ENCODE data around the gene CNNM2. TPM values are rescaled to one million over a fixed set of nuclear protein-coding genes. Genes with fewer than 3 reads are reported as not detected.

Gene CNNM2
- total RNA-seq, 1 donor from 2014 or later: 33.0 TPM

- DNase-seq (ENCODE audit: low spot score): no peak
These were observed 154.8 kb downstream of the CNNM2 start for GRCh38 chr10:103072891-103073290.

DNA sequence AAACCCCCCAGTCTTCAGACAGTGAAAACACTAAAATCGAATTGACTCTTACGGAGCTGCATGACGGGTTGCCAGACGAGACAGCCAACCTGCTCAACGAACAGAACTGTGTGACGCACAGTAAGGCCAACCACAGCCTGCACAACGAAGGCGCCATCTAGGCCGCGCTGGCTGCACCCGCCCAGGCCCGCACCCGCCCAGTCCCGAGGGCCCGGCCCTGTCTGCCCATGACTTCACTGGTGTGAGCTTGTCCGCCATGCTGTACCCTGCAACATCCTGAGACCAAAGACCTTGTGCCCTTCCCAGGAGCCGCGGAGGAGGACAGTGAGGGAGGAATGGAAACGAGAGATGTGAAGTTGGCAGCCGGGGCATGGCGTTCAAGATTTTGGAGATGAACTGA lies 158.9 kb downstream of the CNNM2 start:
- no peak for DNase-seq (ENCODE audit: low spot score)

GRCh38 chr10:103077491-103078308 lies 159.6 kb downstream of the CNNM2 start:
- no peak for DNase-seq (ENCODE audit: low spot score)

DNA sequence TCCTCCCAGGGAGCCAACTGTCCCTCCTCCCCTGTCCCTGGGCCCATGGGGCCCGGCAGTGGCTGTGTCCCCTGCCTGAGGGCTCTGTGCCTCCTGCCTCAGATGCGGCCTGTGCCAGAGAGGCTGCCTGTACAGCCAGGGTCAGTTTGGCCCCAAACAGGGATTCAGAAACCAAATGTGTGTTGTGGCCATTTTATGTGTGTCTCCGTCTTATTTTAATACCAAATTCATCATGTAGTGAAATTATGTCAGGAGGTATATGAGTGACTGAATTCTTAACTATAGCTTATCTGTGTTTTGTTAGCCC lies 160.2 kb downstream of the CNNM2 start:
- no peak for DNase-seq (ENCODE audit: low spot score)

- no peak for DNase-seq (ENCODE audit: low spot score)
These were observed 160.6 kb downstream of the CNNM2 start for GRCh38 chr10:103078676-103079075.

DNA sequence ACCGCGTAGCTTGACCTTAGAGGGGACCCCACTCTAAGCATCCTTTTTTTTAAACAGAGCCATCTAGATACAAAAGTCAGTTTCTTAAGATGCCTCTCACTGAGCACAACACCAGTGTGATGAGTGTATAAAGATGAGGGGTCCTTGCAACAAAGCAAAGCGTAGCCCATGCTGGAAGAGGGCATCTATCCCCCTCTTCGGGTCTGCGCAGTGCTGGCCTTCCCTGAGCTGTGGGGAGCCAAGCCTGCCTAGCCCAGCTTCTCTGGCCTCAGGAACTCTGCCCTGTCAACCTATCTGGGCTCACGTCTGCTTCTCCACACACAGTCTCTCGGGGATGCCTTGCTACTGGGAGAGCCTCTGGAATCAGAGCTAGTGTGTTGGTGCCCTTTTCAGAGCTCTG lies 161.0 kb downstream of the CNNM2 start:
- DNase-seq (ENCODE audit: low spot score): no peak

- no peak for DNase-seq (ENCODE audit: low spot score)
These were observed 161.9 kb downstream of the CNNM2 start for GRCh38 chr10:103079946-103080345.

DNA sequence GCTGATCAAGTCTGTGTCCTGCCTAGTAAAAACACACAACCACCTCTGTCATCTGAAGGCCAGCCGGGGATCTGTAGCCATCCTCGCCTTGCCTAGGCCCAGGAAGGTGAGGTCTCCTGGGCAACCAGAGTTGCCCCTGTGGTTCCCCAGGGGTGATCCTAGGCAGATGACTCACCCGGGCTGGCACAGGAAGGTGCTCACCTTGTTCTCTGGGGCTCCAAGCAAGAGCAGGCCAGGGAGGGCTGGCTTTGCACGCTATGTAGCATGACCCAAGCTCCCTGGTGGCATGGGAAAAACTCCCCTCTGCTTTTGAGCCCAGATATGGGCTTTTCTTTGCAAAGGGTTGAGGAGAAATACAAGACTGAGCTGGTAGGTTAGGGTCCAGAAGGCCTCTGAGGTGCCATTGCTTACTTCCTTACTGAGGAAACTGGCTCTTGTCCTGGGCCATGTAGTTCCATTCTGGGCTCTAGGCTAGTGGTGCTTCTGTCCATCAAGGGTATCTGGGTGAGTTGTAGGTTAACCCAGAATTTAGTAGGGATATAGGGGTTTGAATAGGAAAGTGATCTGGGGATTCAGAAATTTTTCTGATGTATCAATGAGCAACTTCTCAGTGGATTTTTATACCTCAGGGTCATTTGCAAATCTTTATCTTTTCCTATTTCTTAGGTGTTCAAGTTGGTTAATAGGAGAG lies 162.9 kb downstream of the CNNM2 start:
- no peak for DNase-seq (ENCODE audit: low spot score)

DNA sequence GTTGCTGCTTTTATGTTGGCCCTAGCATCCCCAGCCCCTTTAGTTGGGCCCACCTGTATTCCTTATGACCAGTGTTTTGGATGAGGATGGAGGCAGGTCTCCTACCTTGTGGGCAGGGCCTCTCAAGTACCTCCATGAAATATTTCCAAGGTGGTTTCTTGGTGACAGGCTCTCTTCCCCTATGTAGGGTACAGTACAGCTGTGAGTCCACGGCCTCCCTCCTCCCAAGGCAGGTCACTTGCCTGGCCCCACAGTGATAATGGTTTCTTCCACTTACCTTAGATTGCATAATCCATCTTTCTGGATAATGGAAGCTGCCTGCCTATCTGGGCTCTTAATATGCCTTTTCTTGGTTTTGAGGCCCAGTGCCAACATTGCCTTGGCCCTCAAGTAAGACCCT lies 164.6 kb downstream of the CNNM2 start:
- no peak for DNase-seq (ENCODE audit: low spot score)

GRCh38 chr10:103083266-103083976 lies 165.3 kb downstream of the CNNM2 start:
- no peak for DNase-seq (ENCODE audit: low spot score)

GRCh38 chr10:103083977-103084320 lies 165.9 kb downstream of the CNNM2 start:
- DNase-seq (ENCODE audit: low spot score): no peak

GRCh38 chr10:103086261-103086660 lies 168.2 kb downstream of the CNNM2 start:
- DNase-seq (ENCODE audit: low spot score): no peak

DNA sequence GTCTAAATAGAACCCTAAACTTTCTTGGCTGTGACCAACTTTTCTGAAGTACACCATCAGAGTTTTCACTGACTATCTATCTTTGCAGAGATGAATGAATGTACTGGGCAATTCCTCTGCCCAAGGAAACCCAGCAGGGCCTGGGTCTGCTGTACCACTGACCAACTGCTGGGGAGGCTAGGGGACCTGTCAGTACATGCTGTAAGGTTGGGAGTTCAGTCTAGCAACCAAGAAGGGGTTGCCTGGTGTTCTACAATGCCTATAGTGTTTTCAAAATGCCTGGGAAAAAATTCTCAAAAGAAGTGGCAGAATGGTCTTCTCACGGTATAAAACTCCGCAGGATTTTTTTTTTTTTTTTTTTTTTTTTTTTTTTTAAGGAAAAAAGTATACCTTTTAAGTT lies 168.7 kb downstream of the CNNM2 start:
- no peak for DNase-seq (ENCODE audit: low spot score)

DNA sequence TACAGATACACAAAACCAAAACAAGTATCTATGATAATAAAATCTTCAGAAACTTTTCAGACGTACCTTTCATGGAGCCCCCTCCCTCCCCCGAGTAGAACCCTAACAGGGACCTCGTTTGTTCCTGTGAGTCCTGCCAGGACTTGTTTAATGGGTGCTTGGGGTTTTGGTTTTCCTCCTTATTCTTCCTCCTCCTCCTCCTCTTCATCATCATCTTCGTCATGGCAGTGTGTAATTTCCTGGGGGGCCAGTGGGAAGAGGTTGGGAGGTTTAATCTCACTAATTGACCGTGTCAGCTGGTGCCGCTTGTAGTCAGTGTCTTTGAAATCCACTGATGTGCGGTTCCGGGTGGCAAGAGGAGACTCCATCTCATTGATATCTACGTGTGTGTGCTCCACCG lies 171.4 kb downstream of the CNNM2 start:
- DNase-seq (ENCODE audit: low spot score): no peak

- no peak for DNase-seq (ENCODE audit: low spot score)
These were observed 172.8 kb downstream of the CNNM2 start for GRCh38 chr10:103090911-103091310.

GRCh38 chr10:103095005-103095404 lies 176.9 kb downstream of the CNNM2 start:
- DNase-seq (ENCODE audit: low spot score): no peak

DNA sequence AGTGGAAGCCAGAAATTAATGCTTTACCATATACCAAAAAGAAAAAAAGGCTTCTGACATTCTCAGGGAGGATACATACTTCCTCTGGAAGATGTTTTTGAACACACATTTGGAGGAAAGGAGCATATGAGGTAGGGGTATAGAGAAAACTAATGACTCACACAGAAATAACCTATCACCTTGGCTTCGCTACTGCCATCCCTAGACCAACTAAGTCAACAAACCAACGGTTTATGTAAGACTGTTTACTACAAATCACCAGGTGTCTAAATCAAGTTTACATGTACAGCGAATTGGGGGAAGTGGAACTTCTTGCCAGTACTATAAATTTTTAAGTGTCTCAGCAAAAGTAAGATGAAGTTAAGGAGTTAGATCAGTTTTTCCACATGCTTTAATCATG lies 178.0 kb downstream of the CNNM2 start:
- DNase-seq (ENCODE audit: low spot score): no peak

DNA sequence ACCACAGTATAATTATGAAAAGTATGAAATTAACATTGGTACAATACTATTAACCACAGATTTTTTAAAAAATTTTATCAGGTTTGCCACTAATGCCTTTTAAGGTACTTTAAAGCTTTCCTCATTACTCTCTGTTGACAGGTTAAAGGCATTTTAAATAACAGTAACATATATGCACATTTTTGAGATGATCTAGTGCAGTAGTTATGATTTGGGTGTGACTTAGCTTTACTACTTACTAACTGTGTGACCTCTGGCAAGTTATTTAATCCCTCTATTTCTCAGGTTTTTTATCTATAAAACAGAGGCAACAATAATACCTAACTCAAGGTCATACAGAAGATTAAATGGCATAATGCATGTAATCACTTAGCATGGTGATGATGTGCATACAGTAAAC lies 180.1 kb downstream of the CNNM2 start:
- DNase-seq (ENCODE audit: low spot score): no peak

DNA sequence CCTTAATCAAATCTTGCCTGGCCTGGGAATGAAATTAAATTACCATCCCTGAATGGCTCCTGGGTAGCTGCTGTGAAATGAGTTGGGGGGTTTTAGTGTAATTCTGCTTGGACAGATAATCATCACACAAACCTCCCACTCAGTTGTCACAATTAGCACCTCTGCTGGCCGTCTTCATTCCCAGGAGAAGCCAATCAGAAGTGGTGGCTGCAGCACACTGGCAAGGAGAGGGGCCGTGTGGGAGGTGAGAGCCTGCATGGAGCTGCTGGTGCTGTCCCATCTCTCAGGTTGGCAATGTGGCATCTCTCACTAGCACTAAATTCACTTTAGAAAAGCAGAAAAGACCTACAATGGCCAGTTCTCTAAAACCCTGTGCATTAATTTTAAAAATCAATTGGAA lies 182.5 kb downstream of the CNNM2 start:
- DNase-seq (ENCODE audit: low spot score): no peak

- DNase-seq (ENCODE audit: low spot score): no peak
These were observed 184.1 kb downstream of the CNNM2 start for GRCh38 chr10:103102195-103102594.

GRCh38 chr10:103103989-103104388 lies 185.9 kb downstream of the CNNM2 start:
- DNase-seq (ENCODE audit: low spot score): no peak

DNA sequence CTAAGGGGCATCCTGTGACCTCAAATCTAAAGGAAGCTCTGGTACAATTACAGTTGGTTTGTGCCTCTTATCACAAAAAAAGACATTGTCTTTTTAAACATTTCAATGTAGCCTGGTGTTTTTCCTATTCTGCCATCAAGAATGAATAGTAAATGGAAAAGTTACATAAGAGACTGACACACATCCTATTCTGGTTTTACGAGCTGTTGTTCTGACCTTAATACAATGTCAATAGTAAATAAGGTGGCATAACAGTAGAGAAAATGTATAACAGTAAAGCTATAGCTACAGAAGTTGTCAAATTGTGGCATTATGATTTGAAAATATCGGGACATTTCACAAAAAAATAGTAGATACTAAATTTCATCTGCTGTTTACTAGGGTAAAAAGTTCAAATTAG lies 186.6 kb downstream of the CNNM2 start:
- DNase-seq (ENCODE audit: low spot score): no peak

DNA sequence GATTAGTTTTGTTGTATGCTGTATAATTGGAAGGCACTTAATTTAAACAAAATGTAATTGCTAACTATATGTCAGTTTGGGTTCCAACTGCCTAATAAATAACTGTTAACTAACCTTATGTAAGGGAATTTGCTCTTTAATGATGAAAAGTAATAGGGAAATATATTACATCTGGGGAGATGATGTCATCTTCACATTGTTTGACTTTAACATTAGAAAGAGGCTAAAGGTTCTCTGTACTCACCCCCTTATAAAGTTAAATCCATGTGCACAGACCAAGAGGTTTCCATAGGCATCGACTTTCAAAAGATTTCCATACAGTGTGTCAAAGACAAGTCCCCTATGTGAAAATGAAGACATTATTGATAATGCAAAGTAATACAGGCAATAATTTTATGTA lies 187.4 kb downstream of the CNNM2 start:
- DNase-seq (ENCODE audit: low spot score): no peak

All from mucosa of gallbladder (tissue), 1 donor.